ENCODE data around the gene SPRYD4.

DNA sequence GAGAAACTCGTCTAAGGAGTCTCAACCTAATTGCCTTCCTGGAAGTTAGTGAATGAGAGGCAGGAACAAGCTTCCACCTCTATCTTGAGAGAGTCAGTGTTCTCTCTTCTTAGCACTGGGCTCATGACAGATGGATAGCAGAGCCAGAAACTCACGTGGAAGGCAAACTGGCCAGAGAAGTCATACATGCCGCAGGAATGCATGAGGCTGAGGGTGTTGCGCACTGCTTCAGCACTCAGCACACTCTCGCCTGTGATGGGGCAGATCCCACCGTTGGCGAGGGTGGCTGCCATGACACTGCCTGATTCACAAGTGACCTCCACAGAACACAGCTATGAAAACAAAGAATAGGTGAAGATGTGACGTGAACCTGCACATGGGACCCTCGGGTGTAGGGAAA lies 6.0 kb downstream of the SPRYD4 start:
- TF ChIP-seq GATA2 (IDR thresholded peaks at IDR 0.05; ENCODE audit: low read depth, low read length) = no peak
- TF ChIP-seq GATA3 (IDR thresholded peaks at IDR 0.05; ENCODE audit: low read depth, low read length) = no peak
